NOMO-1 treated with DMSO at 0.1 percent for 48 hours (cell line): ENCODE measurements around the gene EDARADD.
"Not testable (repeated sequence)": the region's sequence is repeated elsewhere in the genome, so short reads cannot be mapped to it uniquely, and the experiment has no call there.

ENCODE experiments used
- DNase-seq: peaks from one replicate; lab custom pipeline; 2025; ENCODE audit not compliant: unreplicated experiment; lab: John Stamatoyannopoulos, UW

Gene EDARADD

DNA sequence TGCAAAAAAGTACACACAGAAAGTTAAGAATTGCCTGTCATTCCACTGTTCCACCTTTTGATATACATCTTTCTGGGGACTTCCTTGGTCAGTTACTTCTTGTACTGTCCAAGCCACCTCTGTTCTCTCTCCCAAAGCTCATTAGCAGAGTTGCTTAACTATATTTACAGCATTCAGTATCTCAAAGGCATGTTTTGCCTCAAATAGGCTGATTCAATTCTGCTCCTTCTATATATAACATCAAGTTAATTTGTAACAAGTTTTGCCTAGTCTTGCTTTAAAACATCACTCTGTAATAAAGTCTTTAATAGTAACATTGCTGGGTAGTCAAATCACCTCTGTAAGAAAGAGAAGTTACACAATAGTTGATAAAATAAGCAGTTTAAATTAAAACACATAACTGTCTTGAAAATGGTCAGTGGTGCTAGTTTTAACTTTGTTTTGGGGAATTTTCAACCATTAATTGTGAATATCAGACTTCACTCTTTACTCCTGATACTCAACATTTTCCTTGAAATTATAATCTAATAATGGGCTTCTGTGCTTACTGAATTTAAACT lies 35.7 kb downstream of the EDARADD start:
- DNase-seq: no peak

DNA sequence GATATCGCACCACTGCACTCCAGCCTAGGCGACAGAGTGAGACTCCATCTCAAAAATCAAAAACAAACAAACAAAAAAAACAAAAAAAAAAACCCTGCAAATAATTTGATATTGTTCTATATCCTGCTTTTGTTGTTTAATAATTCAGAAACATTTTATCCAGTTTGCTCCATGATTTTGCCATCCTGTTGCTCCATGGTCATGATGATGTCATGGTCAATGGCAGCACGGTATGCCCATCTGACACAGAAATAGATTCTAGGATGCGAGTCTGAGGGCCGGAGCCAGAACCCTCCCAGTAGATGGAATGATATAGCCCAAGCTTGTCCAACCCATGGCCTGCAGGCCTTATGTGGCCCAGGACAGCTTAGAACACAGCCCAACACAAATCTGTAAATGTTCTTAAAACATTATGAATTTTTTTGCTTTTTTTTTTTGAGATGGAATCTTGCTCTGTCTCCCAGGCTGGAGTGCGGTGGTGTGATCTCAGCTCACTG lies 39.8 kb downstream of the EDARADD start:
- no peak for DNase-seq

DNA sequence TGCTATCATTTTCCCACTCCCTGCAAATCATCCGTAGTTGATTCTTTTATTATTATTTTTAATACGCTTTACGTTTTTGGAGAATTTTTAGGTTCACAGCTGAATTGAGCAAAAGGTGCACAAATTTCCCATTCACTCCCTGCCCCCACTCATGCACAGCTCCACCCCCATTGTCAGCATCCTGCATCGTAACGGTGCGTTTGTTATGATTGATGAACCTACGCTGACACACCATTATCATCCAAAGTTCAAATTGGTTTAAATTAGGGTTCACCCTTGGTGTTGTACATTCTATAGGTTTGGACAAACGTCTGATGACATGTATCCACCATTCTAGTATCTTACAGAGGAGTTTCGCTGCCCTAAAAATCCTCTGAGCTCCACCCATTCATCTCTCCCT lies 44.5 kb downstream of the EDARADD start:
- DNase-seq: no peak

DNA sequence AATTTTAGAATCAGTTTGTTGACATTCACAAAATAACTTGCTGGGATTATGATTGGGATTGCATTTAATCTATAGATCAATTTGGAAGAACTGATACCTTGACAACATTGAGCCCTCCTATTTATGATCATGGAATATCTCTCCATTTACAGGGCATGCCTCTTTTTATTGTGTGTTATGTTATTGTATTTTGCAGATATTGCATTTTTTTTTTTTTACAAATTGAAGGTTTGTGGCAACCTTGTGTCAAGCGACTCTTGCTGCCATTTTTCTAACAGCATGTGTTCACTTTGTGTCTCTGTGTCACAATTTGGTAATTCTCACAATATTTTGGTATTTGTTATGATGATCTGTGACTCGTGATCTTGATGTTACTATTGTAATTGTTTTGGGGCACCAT lies 46.3 kb downstream of the EDARADD start:
- DNase-seq: no peak

DNA sequence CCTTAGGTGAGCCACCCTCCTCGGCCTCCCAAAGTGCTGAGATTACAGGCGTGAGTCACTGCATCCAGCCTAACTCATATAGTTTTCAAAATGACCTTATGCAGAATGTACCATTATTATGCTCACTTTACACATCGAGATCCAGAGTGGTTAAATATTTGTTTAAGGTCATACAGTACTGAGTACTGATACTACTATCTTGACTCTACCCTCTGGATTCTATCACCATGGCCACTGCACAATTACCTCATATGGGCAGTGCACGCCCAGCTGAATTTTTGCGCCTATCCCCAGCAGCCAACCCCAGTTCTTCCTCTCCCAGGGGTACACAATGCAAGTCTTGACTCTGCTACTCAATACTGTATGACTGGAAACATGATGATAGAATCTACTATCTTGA lies 56.7 kb downstream of the EDARADD start:
- no peak for DNase-seq

DNA sequence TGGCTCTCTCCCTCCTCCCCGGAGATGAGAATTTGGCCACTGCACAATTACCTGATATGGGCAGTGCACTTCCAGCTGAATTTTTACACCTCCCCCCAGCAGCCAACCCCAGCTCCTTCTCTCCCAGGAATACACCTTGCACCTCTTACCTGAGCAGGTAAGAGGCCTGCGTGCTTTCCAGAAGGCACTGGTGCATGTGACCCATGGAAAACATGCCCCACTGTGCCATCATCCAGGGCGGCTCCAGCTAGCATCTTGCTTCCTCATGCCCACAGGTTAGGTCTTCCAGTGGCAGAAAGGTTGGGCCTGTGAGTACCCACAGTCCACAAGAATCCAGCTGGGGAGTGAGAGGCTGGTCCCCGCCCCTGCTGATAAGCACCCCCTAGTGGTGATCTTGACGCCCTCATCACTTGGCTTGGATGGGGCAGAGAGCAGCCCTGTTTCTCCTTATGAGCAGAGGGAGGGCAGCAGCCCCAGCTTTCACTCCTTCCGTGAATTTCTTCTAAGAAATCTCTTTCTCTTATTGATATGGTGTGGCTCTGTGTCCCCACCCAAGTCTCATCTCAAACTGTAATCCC lies 57.8 kb downstream of the EDARADD start:
- DNase-seq: no peak

DNA sequence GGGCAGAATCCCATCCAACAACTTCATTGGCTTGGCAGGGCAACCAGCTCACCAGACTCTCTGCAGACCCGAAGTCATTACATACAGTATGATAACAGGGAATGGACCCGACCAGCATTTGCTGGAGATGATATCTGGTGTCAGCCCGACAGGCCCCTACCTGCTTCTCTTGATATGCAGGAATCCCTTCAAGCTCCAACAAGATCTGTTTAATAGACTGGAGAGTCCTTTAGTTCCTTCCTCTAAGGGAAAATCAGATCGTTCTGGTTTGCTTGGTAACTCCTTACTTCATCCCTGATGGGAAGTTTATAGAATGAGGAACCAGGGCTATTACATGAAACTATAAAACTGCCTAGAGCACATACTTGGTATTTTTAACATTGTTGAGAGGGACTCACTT lies 61.2 kb downstream of the EDARADD start:
- peak; percentile 18 for DNase-seq

DNA sequence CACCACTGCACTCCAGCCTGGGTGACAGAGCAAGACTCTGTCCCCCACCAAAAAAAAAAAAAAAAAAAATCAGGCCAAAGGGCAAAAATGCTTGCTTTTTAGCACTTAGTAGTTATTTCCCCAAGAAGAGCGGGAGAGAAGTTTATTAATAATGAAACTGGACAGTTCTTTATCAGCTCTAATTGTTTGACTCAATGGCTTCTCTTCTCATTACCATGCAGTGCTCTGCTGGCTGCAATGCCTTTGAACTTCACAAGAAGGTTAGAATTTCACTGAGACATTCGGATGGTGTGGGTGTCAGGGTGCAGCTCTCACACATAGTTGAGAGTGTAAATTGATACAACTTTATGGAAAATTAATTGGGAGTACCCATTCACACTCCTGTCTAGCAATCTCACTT lies 63.7 kb downstream of the EDARADD start:
- no peak for DNase-seq

DNA sequence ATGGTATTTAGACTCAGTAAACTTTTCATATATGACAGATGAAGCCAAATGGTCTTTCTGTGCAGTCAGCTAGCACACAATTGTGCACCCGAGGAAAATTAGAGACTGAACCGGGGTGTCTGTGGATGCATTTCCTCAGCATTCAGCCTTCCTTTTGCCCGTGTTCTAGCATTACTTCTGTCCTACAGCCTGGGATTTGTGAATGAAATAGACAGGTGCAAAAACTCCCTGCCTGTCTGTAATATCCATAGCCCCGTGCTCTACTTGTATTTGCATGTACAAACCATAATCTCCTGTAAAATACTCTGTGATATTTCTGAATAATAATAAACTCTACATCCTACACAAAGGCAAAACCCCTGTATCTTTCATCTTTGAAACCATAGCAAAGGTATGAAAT lies 64.9 kb downstream of the EDARADD start:
- DNase-seq: no peak

DNA sequence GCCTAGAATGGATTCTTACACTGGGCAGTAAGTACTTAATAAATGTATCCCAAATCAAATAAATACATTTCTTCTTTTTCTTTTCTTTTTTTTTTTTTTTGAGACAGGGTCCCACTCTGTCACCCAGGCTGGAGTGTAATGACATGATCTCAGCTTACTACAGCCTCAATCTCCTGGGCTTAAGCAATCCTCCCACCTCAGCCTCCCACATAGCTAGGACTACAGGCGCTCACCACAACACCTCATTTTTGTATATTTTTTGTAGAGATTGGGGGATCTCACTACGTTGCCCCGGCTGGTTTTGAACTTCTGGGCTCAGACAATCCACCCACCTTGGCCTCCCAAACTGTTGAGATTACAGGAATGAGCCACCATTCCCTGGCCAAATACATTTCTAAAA lies 66.0 kb downstream of the EDARADD start:
- no peak for DNase-seq

DNA sequence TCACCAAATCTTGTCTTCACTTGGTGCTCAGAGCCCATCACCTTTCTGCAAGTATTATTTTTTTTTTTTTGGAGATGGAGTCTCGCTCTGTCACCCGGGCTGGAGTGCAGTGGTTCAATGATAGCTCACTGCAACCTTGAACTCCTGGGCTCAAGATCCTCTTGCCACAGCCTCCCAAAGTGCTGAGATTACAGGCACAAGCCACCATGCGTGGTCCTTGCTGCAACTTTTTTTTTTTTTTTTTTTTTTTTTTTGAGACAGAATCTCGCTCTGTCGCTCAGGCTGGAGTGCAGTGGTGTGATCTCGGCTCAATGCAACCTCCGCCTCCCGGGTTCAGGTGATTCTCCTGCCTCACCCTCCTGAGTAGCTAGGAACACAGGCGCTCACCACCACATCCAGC lies 70.1 kb downstream of the EDARADD start:
- not testable (repeated sequence) for DNase-seq

DNA sequence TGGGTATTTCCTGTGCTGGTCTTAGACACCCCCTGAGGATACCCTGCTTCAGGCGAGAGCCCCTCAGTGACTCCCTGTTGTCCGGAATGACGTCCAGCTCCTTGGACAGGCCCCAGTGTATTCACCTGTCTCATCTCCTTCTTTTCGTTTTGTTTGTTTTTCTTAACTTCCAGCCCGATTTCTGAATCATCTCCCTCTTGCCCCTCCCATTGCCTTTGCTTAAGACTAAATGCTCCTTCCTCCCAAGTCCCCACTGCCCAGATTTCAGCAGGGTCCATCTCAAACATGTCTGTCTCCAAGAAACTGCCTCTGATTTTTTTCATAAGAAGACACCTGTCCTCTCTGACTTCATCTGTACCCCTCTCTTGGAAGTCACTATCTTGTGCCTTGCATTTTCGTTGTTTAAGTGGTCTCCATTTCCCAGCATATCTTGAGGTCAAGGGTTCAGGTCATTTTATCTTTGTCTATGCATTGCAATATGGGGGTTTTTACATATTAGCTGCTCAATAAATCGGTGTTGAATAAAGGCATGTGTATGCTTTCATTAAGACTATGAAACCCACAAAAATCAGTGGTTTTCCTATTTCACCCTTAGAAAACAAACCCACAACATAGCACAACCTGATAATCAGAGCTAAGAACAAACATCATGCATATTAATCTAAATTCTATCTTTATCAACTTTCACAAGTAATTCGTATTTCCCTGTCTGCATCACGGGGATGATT lies 71.3 kb downstream of the EDARADD start:
- no peak for DNase-seq

DNA sequence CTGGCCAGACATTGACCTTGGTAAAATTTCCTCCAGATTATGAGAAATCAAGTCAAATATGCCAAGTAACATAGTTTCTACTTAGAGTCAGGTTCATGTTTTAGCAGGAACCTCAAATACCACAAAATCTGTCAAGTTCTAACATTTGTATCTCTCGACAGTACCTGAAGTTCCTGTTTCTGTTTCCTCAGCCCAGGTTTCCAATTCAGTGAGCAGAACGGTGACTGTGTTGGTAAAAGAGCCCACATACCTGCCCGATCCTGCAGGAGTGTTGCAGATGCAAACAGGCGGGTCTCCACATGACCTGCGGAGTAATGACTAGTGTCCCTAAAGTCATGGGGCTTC lies 71.8 kb downstream of the EDARADD start:
- DNase-seq: peak; percentile 4

DNA sequence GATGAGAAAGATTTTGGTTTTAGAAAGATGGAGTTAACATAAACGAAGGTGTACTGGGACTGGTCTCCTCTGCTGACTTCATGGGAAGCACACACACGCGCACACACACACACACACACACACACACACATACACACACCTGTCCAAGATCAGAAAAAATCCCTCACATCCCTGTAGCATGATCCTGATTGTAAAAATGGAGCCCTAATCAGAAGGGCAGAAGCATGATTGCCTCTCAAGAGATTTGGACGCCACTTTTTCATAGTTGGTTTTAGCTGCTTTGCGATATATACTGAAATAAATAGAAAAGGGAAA lies 73.2 kb downstream of the EDARADD start:
- no peak for DNase-seq

DNA sequence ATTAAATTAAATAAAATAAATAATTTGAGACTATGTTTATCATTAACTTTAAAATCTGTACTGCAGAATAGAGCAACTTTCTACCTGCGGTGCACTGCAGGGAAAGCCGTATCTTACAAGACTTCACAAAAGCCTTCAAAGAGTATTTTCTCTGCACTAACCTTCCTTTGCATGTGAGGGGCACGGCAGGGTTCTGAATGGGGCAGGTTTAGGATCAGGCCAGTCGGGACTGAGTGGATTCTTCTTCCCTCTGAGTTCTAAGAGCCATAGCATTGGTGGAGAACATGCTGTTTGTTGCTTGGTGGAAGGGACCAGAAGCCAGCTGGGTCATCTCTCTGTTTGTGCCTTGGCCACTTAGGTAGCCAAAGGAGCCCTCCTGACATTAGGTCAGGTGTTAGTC lies 74.5 kb downstream of the EDARADD start:
- DNase-seq: no peak

DNA sequence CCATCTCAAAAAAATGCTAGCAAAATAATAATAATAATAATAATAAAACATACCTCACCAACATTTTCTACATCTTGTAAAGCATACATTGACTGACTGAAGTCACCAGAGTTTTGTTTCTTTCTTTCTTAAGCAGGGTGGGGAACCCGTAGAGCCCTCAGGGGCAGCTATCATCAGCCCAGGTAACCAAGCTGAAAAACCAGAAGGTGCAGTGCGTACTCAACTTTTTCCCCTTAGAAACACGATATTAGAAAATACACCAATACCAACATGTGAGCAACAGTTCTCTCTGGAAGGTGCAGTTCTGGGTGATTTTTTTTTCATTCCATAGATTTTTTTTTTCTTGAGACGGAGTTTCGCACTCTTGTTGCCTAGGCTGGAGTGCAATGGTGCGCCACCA lies 75.4 kb downstream of the EDARADD start:
- no peak for DNase-seq

DNA sequence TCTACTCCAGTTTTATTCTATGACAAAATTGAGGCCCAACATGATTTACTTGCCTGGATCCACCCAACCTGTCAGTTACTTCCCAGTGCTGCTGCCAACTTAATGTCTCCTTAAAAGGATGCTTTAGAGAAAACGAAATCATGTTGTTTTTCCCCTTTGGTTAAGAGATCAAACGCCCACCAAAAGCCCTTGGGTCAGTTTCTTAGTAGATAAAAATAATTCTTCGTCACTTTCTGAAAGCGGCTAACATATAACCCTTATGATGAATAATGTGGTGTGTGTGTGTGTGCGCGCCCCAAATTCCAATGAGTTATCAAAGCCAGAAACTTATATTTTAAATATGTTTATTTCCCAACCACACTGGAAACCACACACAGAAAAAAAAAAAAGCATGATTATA lies 77.0 kb downstream of the EDARADD start:
- no peak for DNase-seq

DNA sequence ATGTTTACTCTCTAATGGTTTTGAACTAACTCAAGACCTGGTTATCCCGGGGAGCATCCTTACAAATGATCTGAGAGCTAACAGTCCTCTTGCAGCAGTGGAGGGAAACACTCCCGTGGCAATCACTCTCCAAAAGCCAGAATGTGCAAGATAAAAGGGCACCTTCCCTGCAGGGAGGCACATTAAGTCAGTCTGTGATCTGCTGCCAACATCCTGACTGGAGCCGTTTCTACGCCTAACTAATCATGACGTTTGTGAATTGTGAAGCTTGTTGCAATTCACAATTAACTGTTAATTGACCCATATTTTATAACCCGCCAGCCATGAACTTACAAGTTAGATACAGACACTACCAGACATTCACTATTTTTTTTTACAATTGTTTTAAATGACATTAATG lies 77.6 kb downstream of the EDARADD start:
- no peak for DNase-seq

DNA sequence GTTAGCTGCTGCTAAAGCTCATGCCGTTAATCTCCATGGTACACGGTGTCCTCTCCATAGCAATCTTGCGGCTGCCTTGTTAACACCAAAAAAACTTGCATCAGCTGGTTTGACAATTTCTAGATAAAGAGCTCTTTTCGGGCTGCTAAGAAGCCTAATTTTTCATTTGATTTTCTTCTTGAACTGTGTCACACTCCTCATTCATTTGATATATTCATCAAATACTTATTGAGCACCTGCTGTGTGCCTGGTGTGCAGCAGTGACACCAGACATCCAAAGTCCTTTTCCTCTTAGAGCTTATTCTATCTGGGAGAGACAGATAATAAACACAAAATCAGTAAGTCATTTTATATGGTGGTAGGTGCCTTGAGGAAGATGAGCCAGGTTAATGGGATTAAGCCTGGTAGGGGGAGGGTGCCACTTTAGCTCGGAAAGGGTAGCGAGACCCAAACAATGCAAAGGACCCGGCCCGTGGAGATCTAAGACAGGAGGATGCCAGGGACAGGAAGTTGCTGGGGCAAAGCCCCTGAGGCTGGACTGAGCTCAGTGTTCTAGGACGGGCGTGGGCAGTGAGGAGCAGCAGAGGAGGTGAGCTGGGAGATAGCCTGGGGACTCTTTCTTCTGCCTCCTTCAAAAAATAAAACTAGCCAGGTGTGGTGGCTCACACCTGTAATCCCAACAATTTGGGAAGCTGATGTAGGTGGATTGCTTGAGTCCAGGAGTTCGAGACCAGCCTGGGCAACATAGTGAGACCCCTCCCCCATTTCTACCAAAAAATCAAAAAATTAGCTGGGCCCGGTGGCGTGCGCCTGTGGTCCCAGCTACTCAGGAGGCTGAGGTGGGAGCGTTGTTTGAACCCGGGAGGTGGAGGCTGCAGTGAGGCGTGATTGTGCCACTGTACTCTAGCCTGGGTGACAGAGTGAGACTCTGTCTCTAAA lies 79.0 kb downstream of the EDARADD start:
- no peak for DNase-seq

DNA sequence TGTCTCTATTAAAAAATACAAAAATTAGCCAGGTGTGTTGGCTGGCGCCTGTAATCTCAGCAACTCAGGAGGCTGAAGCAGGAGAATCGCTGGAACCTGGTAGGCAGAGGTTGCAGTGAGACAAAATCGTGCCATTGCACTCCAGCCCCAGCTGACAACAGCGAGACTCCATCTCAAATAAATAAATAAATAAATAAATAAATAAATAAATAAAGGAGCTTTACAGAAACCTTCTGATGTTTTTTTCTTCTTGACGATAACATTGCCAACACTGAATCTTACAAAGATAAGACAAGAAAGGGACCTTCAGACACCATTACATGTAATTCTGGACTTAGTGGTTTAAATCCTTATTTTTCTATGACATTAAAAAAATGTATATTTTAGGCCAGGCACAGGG lies 81.9 kb downstream of the EDARADD start:
- no peak for DNase-seq

DNA sequence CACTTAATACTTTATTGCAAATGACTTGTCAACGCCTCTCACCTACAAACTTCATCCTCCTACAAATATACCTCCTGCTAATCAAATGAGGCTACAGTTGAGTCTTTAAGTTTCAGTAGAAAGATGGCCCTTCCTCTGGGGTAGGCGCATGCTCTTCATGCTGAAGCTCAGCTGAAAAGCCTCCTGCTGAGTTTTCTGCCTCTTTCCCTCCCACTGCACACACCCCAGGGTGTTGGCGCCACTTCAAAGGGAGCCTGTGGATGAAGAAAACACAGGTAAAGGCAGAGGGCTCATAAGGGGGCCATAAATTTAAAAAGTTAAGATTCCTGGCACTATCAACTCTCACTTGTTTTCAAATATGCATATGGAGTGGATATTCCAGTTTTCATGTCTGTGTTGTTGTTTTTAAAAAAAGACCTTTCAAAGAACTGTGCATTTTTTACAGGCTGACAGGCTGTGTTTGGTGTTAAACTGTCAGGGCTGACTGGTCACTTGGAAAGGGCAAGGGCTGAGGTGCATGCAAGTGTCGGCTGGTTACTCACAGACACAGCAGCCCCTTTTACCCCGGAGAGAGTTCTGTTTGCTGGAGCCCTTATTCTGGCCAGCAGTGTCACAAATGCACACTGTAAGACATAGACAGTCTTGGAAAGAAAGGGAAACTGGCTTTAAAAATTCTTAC lies 86.8 kb downstream of the EDARADD start:
- DNase-seq: no peak
